H9 (cell line): ENCODE measurements around the gene SLC4A3. TPM values are rescaled to one million over a fixed set of nuclear protein-coding genes. Genes with fewer than 3 reads are reported as not detected.

Experiments used
- DNase-seq: peaks from one replicate; pipeline ENCODE4 v3.0.0-alpha.2; 2017
- H2AFZ ChIP-seq: one replicate; pipeline ENCODE4 v1.6.1; 2013; ENCODE audit warnings: mild to moderate bottlenecking, low read length, control low read depth, moderate library complexity
- H2AK5ac ChIP-seq: 2 replicates; pipeline ENCODE4 v1.6.1; 2013; ENCODE audit warnings: low read length, control low read depth, mixed read lengths; ENCODE audit not compliant: insufficient read length
- H2BK120ac ChIP-seq: one replicate; pipeline ENCODE4 v1.6.1; 2013; ENCODE audit warnings: low read depth, mild to moderate bottlenecking, low read length, control low read depth, inconsistent platforms; ENCODE audit not compliant: poor library complexity, severe bottlenecking
- H2BK12ac ChIP-seq: 2 replicates; pipeline ENCODE4 v1.6.1; 2013; ENCODE audit warnings: low read length, control low read depth, mixed read lengths, low read depth; ENCODE audit not compliant: insufficient read length
- H2BK15ac ChIP-seq: 2 replicates; pipeline ENCODE4 v1.6.1; 2013; ENCODE audit warnings: low read depth, low read length, control low read depth
- H2BK20ac ChIP-seq: one replicate; pipeline ENCODE4 v1.6.1; 2013; ENCODE audit warnings: low read depth, mild to moderate bottlenecking, low read length, control low read depth, inconsistent platforms; ENCODE audit not compliant: poor library complexity, severe bottlenecking
- H2BK5ac ChIP-seq: 2 replicates; pipeline ENCODE4 v1.6.1; 2013; ENCODE audit warnings: low read length, control low read depth, mixed read lengths; ENCODE audit not compliant: insufficient read length
- H3K14ac ChIP-seq: 2 replicates; pipeline ENCODE4 v1.6.1; 2013; ENCODE audit warnings: low read length, control low read depth; ENCODE audit not compliant: insufficient read depth
- H3K18ac ChIP-seq: 2 replicates; pipeline ENCODE4 v1.6.1; 2013; ENCODE audit warnings: low read depth, mild to moderate bottlenecking, mixed read lengths, low read length, control low read depth; ENCODE audit not compliant: insufficient read length
- H3K23ac ChIP-seq: 2 replicates; pipeline ENCODE4 v1.6.1; 2013; ENCODE audit warnings: low read length, control low read depth, mixed read lengths, low read depth; ENCODE audit not compliant: insufficient read length
- H3K23me2 ChIP-seq: 2 replicates; pipeline ENCODE4 v1.6.1; 2013; ENCODE audit warnings: low read depth, mild to moderate bottlenecking, mixed read lengths, low read length, control low read depth; ENCODE audit not compliant: insufficient read length, poor library complexity, severe bottlenecking
- H3K27ac ChIP-seq: 2 replicates; pipeline ENCODE4 v1.5.1; 2013; ENCODE audit warnings: low read length, control low read depth, mixed read lengths, low read depth; ENCODE audit not compliant: insufficient read length
- H3K27me3 ChIP-seq: 2 replicates; pipeline ENCODE4 v1.6.1; 2013; ENCODE audit warnings: low read length, control low read depth, inconsistent platforms; ENCODE audit not compliant: insufficient read depth
- H3K4ac ChIP-seq: 2 replicates; pipeline ENCODE4 v1.6.1; 2013; ENCODE audit warnings: low read depth, mild to moderate bottlenecking, control low read depth, inconsistent platforms, low read length, moderate library complexity
- H3K4me1 ChIP-seq: 2 replicates; pipeline ENCODE4 v1.6.1; 2013; ENCODE audit warnings: low read length, control low read depth, inconsistent platforms; ENCODE audit not compliant: insufficient read depth
- H3K4me2 ChIP-seq: 2 replicates; pipeline ENCODE4 v1.6.1; 2013; ENCODE audit warnings: low read length, control low read depth, mixed read lengths; ENCODE audit not compliant: insufficient read length, insufficient read depth
- H3K56ac ChIP-seq: 2 replicates; pipeline ENCODE4 v1.6.1; 2013; ENCODE audit warnings: low read depth, mild to moderate bottlenecking, mixed read lengths, low read length, control low read depth; ENCODE audit not compliant: insufficient read length
- H3K79me1 ChIP-seq: 2 replicates; pipeline ENCODE4 v1.6.1; 2013; ENCODE audit warnings: low read depth, mild to moderate bottlenecking, moderate library complexity, low read length, control low read depth, inconsistent platforms; ENCODE audit not compliant: insufficient read depth, poor library complexity, severe bottlenecking
- H3K79me2 ChIP-seq: 2 replicates; pipeline ENCODE4 v1.6.1; 2013; ENCODE audit warnings: low read length, control low read depth, inconsistent platforms; ENCODE audit not compliant: insufficient read depth
- H3K9ac ChIP-seq: 2 replicates; pipeline ENCODE4 v1.6.1; 2013; ENCODE audit warnings: low read length, control low read depth, mixed read lengths; ENCODE audit not compliant: insufficient read length; ENCODE audit errors: extremely low read depth
- H3K9me3 ChIP-seq: one replicate; pipeline ENCODE4 v1.6.1; 2013; ENCODE audit warnings: low read depth, low read length, inconsistent platforms; ENCODE audit not compliant: control insufficient read depth
- H3T11ph ChIP-seq: one replicate; pipeline ENCODE4 v1.6.1; 2013; ENCODE audit warnings: mild to moderate bottlenecking, low read length, control low read depth, inconsistent platforms
- H4K20me1 ChIP-seq: one replicate; pipeline ENCODE4 v1.6.1; 2013; ENCODE audit not compliant: control insufficient read depth, insufficient read length, insufficient read depth
- H4K5ac ChIP-seq: 2 replicates; pipeline ENCODE4 v1.6.1; 2013; ENCODE audit warnings: low read depth, mild to moderate bottlenecking, mixed read lengths, low read length, control low read depth; ENCODE audit not compliant: insufficient read length
- H4K8ac ChIP-seq: replicated peaks from 2 replicates; pipeline ENCODE4 v1.6.1; 2013; ENCODE audit warnings: low read length, control low read depth, mixed read lengths, low read depth; ENCODE audit not compliant: insufficient read length
- H4K91ac ChIP-seq: 2 replicates; pipeline ENCODE4 v1.6.1; 2013; ENCODE audit warnings: low read depth, mild to moderate bottlenecking, moderate library complexity, mixed read lengths, low read length, control low read depth; ENCODE audit not compliant: insufficient read length
- H3K27ac Mint-ChIP-seq, 3 experiments: 2 replicates in 2 of 3; 3 replicates in 1 of 3; pipeline ENCODE4 v1.8.0; 2020 to 2021; ENCODE audit warnings: mixed read lengths in 3 of 3, mild to moderate bottlenecking in 1 of 3, moderate library complexity in 1 of 3
- H3K27me3 Mint-ChIP-seq: 2 replicates; pipeline ENCODE4 v1.8.0; 2021; ENCODE audit warnings: low read depth, mild to moderate bottlenecking, moderate library complexity, mixed read lengths
- H3K36me3 Mint-ChIP-seq, 3 experiments: 2 replicates in 2 of 3; 3 replicates in 1 of 3; pipeline ENCODE4 v1.8.0; 2020 to 2021; ENCODE audit warnings: low read depth in 3 of 3, mixed read lengths in 3 of 3; ENCODE audit not compliant: insufficient read depth in 1 of 3
- H3K4me1 Mint-ChIP-seq, 2 experiments: 2 replicates each; pipeline ENCODE4 v1.8.0; 2020; ENCODE audit warnings: mixed read lengths in 2 of 2
- H3K4me3 Mint-ChIP-seq, 2 experiments: 2 replicates in 1 of 2; 3 replicates in 1 of 2; pipeline ENCODE4 v1.8.0; 2020 to 2021; ENCODE audit warnings: mild to moderate bottlenecking in 2 of 2, mixed read lengths in 2 of 2, moderate library complexity in 1 of 2
- H3K9me3 Mint-ChIP-seq, 2 experiments: 2 replicates in 1 of 2; 3 replicates in 1 of 2; pipeline ENCODE4 v1.8.0; 2020; ENCODE audit warnings: mild to moderate bottlenecking in 2 of 2, mixed read lengths in 2 of 2, moderate library complexity in 1 of 2
- WGBS: extraction: QIAGEN DNeasy Blood & Tissue Kit; methylation state at CpG from one replicate; pipeline ENCODE4 v1.1.7; 2013; ENCODE audit warnings: missing lambda C conversion rate, low lambda C conversion rate, mixed read lengths; ENCODE audit not compliant: insufficient read length; ENCODE audit errors: extremely low coverage; 5-methylcytosine and 5-hydroxymethylcytosine counted together
- total RNA-seq: library from RNA; stranded (reverse); gene quantifications from 2 replicates; pipeline ENCODE4 v1.2.1, GENCODE V29; 2021
- TF ChIP-seq, protein P1 (sequence below): fragments of 200-600 bp; sonication (generic); conservative IDR thresholded peaks from 3 replicates; pipeline ENCODE4 v1.8.0; 2021; ENCODE audit warnings: antibody characterized with exemption, mild to moderate bottlenecking

SLC4A3 gene
- total RNA-seq, 1 experiment from 2014 or later = 11.1 TPM

- Histone ChIP-seq H2AK5ac (no peak overlapping the region), H2AFZ (no peak overlapping the region), H3K56ac (no peak overlapping the region), H2BK15ac (no peak overlapping the region), H3K14ac (no peak overlapping the region), H3K23me2 (no peaks in the 10 kb centered on the region), H4K8ac (no peak overlapping the region), H3K27ac (no peak overlapping the region), H3K27me3 (no peaks in the 10 kb centered on the region), H3K4me2 (no peak overlapping the region), H2BK12ac (no peak overlapping the region), H2BK20ac (no peak overlapping the region), H3K4me1 (0 out of 2 replicates have a peak, but pooled peaks cover 3% of the 10 kb centered on the region), H4K5ac (no peak overlapping the region), H4K20me1 (no peaks in the 10 kb centered on the region), H3K79me2 (no peaks in the 10 kb centered on the region), H4K91ac (no peak overlapping the region), H2BK120ac (no peak overlapping the region), H3K9ac (no peak overlapping the region), H3K9me3 (no peaks in the 10 kb centered on the region), H3K18ac (no peak overlapping the region), H2BK5ac (no peak overlapping the region), H3T11ph (no peak overlapping the region), H3K79me1 (no peaks in the 10 kb centered on the region), H3K4ac (no peak overlapping the region), H3K23ac (no peak overlapping the region)
- H3K9me3 Mint-ChIP-seq = no peaks in the 10 kb centered on the region; a peak in 1 of 5 replicates
- TF ChIP-seq, protein P1, sequence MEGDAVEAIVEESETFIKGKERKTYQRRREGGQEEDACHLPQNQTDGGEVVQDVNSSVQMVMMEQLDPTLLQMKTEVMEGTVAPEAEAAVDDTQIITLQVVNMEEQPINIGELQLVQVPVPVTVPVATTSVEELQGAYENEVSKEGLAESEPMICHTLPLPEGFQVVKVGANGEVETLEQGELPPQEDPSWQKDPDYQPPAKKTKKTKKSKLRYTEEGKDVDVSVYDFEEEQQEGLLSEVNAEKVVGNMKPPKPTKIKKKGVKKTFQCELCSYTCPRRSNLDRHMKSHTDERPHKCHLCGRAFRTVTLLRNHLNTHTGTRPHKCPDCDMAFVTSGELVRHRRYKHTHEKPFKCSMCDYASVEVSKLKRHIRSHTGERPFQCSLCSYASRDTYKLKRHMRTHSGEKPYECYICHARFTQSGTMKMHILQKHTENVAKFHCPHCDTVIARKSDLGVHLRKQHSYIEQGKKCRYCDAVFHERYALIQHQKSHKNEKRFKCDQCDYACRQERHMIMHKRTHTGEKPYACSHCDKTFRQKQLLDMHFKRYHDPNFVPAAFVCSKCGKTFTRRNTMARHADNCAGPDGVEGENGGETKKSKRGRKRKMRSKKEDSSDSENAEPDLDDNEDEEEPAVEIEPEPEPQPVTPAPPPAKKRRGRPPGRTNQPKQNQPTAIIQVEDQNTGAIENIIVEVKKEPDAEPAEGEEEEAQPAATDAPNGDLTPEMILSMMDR = no peak
- no peak for DNase-seq
- H3K4me1 Mint-ChIP-seq = peaks cover 6 to 17% of the 10 kb centered on the region in 2 experiments
- no peak overlapping the region; a peak in 1 of 7 replicates for H3K27ac Mint-ChIP-seq
- H3K36me3 Mint-ChIP-seq = peaks cover 0 to 12% (median 8%) of the 10 kb centered on the region in 3 experiments; a peak in 5 of 7 replicates
- WGBS = no CpG with 5 or more reads among the region's 9 CpGs
- peaks cover 7% of the 10 kb centered on the region for H3K27me3 Mint-ChIP-seq
- no peak overlapping the region for H3K4me3 Mint-ChIP-seq
These were observed 4.0 kb downstream of the SLC4A3 start for GRCh38 chr2:219631406-219631891.
